Coronary artery (tissue), 2 donors: ENCODE data around the gene EOMES.

ENCODE experiments used
- DNase-seq: peaks from one replicate; pipeline ENCODE4 v3.0.0-alpha.2; 2017; ENCODE audit warnings: low spot score
- H3K27ac ChIP-seq, 2 donors: fragments of 200-600 bp; sonication (generic); one replicate each; pipeline ENCODE4 v1.5.1; 2016 to 2019
- H3K4me3 ChIP-seq: fragments of 200-600 bp; sonication (generic); 2 replicates; pipeline ENCODE4 v1.5.1; 2016; ENCODE audit warnings: mild to moderate bottlenecking, moderate library complexity
- CTCF ChIP-seq: fragments of 200-600 bp; sonication (generic); IDR thresholded peaks from one replicate; pipeline ENCODE4 v1.5.1; 2019; ENCODE audit warnings: antibody characterized with exemption

EOMES gene

GRCh38 chr3:27715454-27715806 is 6.7 kb downstream of the EOMES start:
- no peak for DNase-seq
- peak overlapping the region; percentile 77 for H3K4me3 ChIP-seq
- no peak for TF ChIP-seq CTCF
- no peak overlapping the region for H3K27ac ChIP-seq

- no peak overlapping the region for H3K27ac ChIP-seq
- peak overlapping the region; percentile 77 for H3K4me3 ChIP-seq
- TF ChIP-seq CTCF, result no peak
- DNase-seq, result no peak
Observed at GRCh38 chr3:27714692-27715453, 7.2 kb downstream of the EOMES start.

GRCh38 chr3:27714146-27714526 is 8.0 kb downstream of the EOMES start:
- no peak for DNase-seq
- Histone ChIP-seq H3K4me3 (peak overlapping the region; percentile 77), H3K27ac (no peak overlapping the region)
- TF ChIP-seq CTCF, result no peak

GRCh38 chr3:27713435-27714145 is 8.5 kb downstream of the EOMES start:
- no peak for TF ChIP-seq CTCF
- no peak for DNase-seq
- H3K27ac ChIP-seq, result no peak overlapping the region
- peak overlapping the region; percentile 77 for H3K4me3 ChIP-seq

GRCh38 chr3:27713078-27713423 is 9.1 kb downstream of the EOMES start:
- H3K27ac ChIP-seq, result no peak overlapping the region

GRCh38 chr3:27712136-27713077 is 9.7 kb downstream of the EOMES start:
- no peak overlapping the region for H3K27ac ChIP-seq

More at GRCh38 chr3:27713078-27713423, 9.1 kb downstream of the EOMES start:
- peak overlapping the region; percentile 77 for H3K4me3 ChIP-seq
- no peak for TF ChIP-seq CTCF
- no peak for DNase-seq

More at GRCh38 chr3:27712136-27713077, 9.7 kb downstream of the EOMES start:
- TF ChIP-seq CTCF, result peak; percentile 62
- no peak for DNase-seq
- H3K4me3 ChIP-seq, result peak overlapping the region; percentile 77
